A549 (cell line): ENCODE measurements around the gene NDUFC1. TPM values are rescaled to one million over a fixed set of nuclear protein-coding genes. Genes with fewer than 3 reads are reported as not detected.
A peak's percentile ranks its signal among the peaks of the same experiment; 100 is the strongest.

Experiments
- ATAC-seq, 2 experiments: fragments of 200-7000 bp in 1 of 2; fragments of >200 bp in 1 of 2; cut with Nextera tagmentation in 1 of 2; cut with Tn5 transposase in 1 of 2; 3 replicates each; pipeline versions ENCODE4 v1.8.0 to v1.9.1; 2018 to 2020; ENCODE audit warnings: mild to moderate bottlenecking in 1 of 2, moderate library complexity in 1 of 2
- CTCF ChIA-PET: fragments of 300-600 bp; sonication (Branson Sonifier 250); formaldehyde crosslinking; extraction: SDS; loops from one replicate; lab custom pipeline; 2021; ENCODE audit warnings: antibody characterized with exemption, inconsistent platforms; lab: Yijun Ruan, JAX
- POLR2A ChIA-PET: fragments of 350-600 bp; formaldehyde crosslinking; extraction: SDS; loops from one replicate; lab custom pipeline; 2021; ENCODE audit warnings: antibody characterized with exemption, inconsistent platforms; lab: Yijun Ruan, JAX
- DNase-seq, 2 experiments: peaks; one replicate each; pipeline versions ENCODE4 v3.0.0 to v3.0.0-alpha.2; 2011 to 2016; ENCODE audit warnings: low read depth in 1 of 2, low spot score in 1 of 2
- FAIRE-seq: peaks from 2 replicates; lab custom pipeline; 2011; peaks lifted over from hg19 to GRCh38; lab: Jason Lieb, UNC
- H3K27ac ChIP-seq, 2 experiments: fragments of >200 bp; sonication (Bioruptor Twin); formaldehyde crosslinking; 3 replicates each; pipeline ENCODE4 v1.5.1; 2016 to 2017
- H3K4me1 ChIP-seq: fragments of >200 bp; sonication (Bioruptor Twin); formaldehyde crosslinking; 3 replicates; pipeline ENCODE4 v1.6.1; 2016
- H3K4me2 ChIP-seq: fragments of >200 bp; sonication (Bioruptor Twin); formaldehyde crosslinking; 3 replicates; pipeline ENCODE4 v1.6.1; 2016
- H3K4me3 ChIP-seq: fragments of >200 bp; sonication (Bioruptor Twin); formaldehyde crosslinking; 3 replicates; pipeline ENCODE4 v1.5.1; 2016
- H3K9me3 ChIP-seq: fragments of >200 bp; sonication (Bioruptor Twin); formaldehyde crosslinking; 3 replicates; pipeline ENCODE4 v1.6.1; 2016
- BCL3 ChIP-seq: fragments of >200 bp; sonication (Bioruptor Twin); formaldehyde crosslinking; IDR thresholded peaks from 3 replicates; pipeline ENCODE4 v1.6.1; 2016
- BHLHE40 ChIP-seq: IDR thresholded peaks from 2 replicates; pipeline ENCODE4 v1.6.1; 2012; ENCODE audit warnings: low read depth, low read length, inconsistent platforms
- CHD4 ChIP-seq: fragments of 200-600 bp; sonication (generic); IDR thresholded peaks from 2 replicates; pipeline ENCODE4 v1.6.1; 2016; ENCODE audit warnings: antibody characterized with exemption, mild to moderate bottlenecking, borderline replicate concordance
- E2F6 ChIP-seq: IDR thresholded peaks from 2 replicates; pipeline ENCODE4 v1.6.1; 2012; ENCODE audit warnings: low read depth, borderline replicate concordance
- EP300 ChIP-seq, 2 experiments: fragments of >200 bp; sonication (Bioruptor Twin); formaldehyde crosslinking; IDR thresholded peaks; 2 replicates in 1 of 2; 3 replicates in 1 of 2; pipeline ENCODE4 v1.6.1; 2016 to 2017
- FOSL2 ChIP-seq, 2 experiments: fragments of 450-650 bp in 1 of 2; fragments of >200 bp in 1 of 2; sonication (Bioruptor Twin) in 1 of 2; formaldehyde crosslinking; IDR thresholded peaks; 2 replicates each; pipeline versions ENCODE4 v1.5.0 to v1.6.1; 2016 to 2020; ENCODE audit warnings: mild to moderate bottlenecking in 1 of 2, moderate library complexity in 1 of 2
- JUN ChIP-seq, 2 experiments: fragments of >200 bp; sonication (Bioruptor Twin); formaldehyde crosslinking; IDR thresholded peaks; 2 replicates in 1 of 2; 3 replicates in 1 of 2; pipeline ENCODE4 v1.6.1; 2016 to 2017
- KDM1A ChIP-seq: fragments of 200-600 bp; sonication (generic); IDR thresholded peaks from 2 replicates; pipeline ENCODE4 v1.6.1; 2016; ENCODE audit warnings: low read depth, mild to moderate bottlenecking
- MAFK ChIP-seq: fragments of 450-650 bp; IDR thresholded peaks from 2 replicates; pipeline ENCODE4 v1.6.1; 2014; ENCODE audit not compliant: partially characterized antibody
- MAX ChIP-seq: IDR thresholded peaks from 2 replicates; pipeline ENCODE4 v1.6.1; 2012
- MYC ChIP-seq: IDR thresholded peaks from 2 replicates; pipeline ENCODE4 v1.6.1; 2012; ENCODE audit warnings: mild to moderate bottlenecking, inconsistent platforms, low read length, improper control_type of control experiment, borderline replicate concordance
- PBX3 ChIP-seq: IDR thresholded peaks from 2 replicates; pipeline ENCODE4 v1.6.1; 2012
- PHF8 ChIP-seq: fragments of 200-600 bp; sonication (generic); IDR thresholded peaks from 2 replicates; pipeline ENCODE4 v1.6.1; 2016; ENCODE audit warnings: low read depth, mild to moderate bottlenecking, antibody characterized with exemption, moderate library complexity, borderline replicate concordance
- POLR2A ChIP-seq: IDR thresholded peaks from 2 replicates; pipeline ENCODE4 v1.6.1; 2012; ENCODE audit warnings: mild to moderate bottlenecking, low read length
- SMC3 ChIP-seq: fragments of >200 bp; sonication (Bioruptor Twin); formaldehyde crosslinking; IDR thresholded peaks from 3 replicates; pipeline ENCODE4 v1.6.1; 2018; ENCODE audit warnings: inconsistent platforms
- USF2 ChIP-seq: fragments of 450-650 bp; IDR thresholded peaks from 2 replicates; pipeline ENCODE4 v1.6.1; 2014; ENCODE audit warnings: antibody characterized with exemption
- ZNF302 ChIP-seq: fragments of 250-450 bp; sonication (Bioruptor Pico); IDR thresholded peaks from 2 replicates; pipeline ENCODE4 v1.9.0; 2021; ENCODE audit warnings: inconsistent platforms, mild to moderate bottlenecking, moderate library complexity
- WGBS: methylation state at CpG from one replicate; pipeline ENCODE4 v1.1.6; 2017; ENCODE audit errors: missing lambda C conversion rate; 5-methylcytosine and 5-hydroxymethylcytosine counted together
- polyA plus RNA-seq, 4 experiments: library from polyadenylated mRNA; depleted of rRNA in 3 of 4; stranded (reverse); fragments of >200 nt; fragmentation: RNase III in 1 of 4; extraction: RNeasy Plus Mini Kit Qiagen cat#74134 plus additional on column Dnase treatment in 1 of 4; gene quantifications; 2 replicates in 3 of 4; 3 replicates in 1 of 4; pipeline ENCODE4 v1.2.3, GENCODE V29; 2011 to 2017

NDUFC1 gene
- polyA plus RNA-seq, 2 of the 4 experiments (the other 2 are of a cell fraction) = 63.3 to 111 TPM

GRCh38 chr4:139304920-139305319 is 2.6 kb upstream of the NDUFC1 start:
- DNase-seq (no peak), FAIRE-seq (no peak), ATAC-seq (no peak)
- ChIA-PET POLR2A (no interaction called here), CTCF (interaction anchor here (0.6 to 1.5 kb wide), 2 partner anchors 9 to 211 kb away, joined by 3 to 4 read pairs; no protein-coding TSS in a partner anchor)
- peaks cover 8% of the 10 kb centered on the region; the same call in 2 of the 3 replicates for H3K4me1 ChIP-seq
- WGBS = 90% methylated on average over 2 of the region's 2 CpGs
- H3K27ac ChIP-seq = no peak overlapping the region
- H3K4me3 ChIP-seq = no peak overlapping the region
- TF ChIP-seq EP300 (IDR thresholded peaks at IDR 0.05) (no peak), KDM1A (0 out of 2 replicates have a peak, but pooled peaks have one; percentile 44)
- no peak overlapping the region for H3K4me2 ChIP-seq
- H3K9me3 ChIP-seq = no peaks in the 10 kb centered on the region; the same call in 2 of the 3 replicates

GRCh38 chr4:139301113-139301820 is 1.0 kb downstream of the NDUFC1 start, which contains the start of gene NAA15:
NAA15 (plus strand) TSS chr4:139301505; CDS start chr4:139301778, 273 bp downstream.
- Histone ChIP-seq H3K4me1 (peaks cover 18% of the 10 kb centered on the region; the same call in 2 of the 3 replicates), H3K27ac (peak within 1 kb of the TSS; percentile 85 to 95), H3K9me3 (no peaks in the 10 kb centered on the region; the same call in 2 of the 3 replicates), H3K4me2 (peak within 1 kb of the TSS; percentile 93), H3K4me3 (peak within 1 kb of the TSS; percentile 66)
- TF ChIP-seq KDM1A (no peak), USF2 (peak; percentile 62), BCL3 (peak; percentile 30; the same call in 1 of the 3 replicates), PHF8 (peak; percentile 20; the same call in 1 of the 2 replicates), MAFK (peak; percentile 52), POLR2A (peak; percentile 52), MAX (peak; percentile 97), MYC (peak; percentile 89), E2F6 (peak; percentile 67; the same call in 1 of the 2 replicates), CHD4 (no peak), JUN (IDR thresholded peaks at IDR 0.05) (peak in 1 of 2 experiments; percentile 52; a peak in 2 of 5 replicates)
- CTCF ChIA-PET = interaction anchor here (0.9 to 1.6 kb wide), 5 partner anchors 26 to 270 kb away, joined by 3 to 5 read pairs (median 3); no protein-coding TSS in a partner anchor
- ATAC-seq (peak; percentile 92 to 96), FAIRE-seq (no peak), DNase-seq (peak; percentile 84 to 97)
- POLR2A ChIA-PET = interaction anchor here (0.5 to 2.9 kb wide), 7 partner anchors 10 to 345 kb away, joined by 3 to 27 read pairs (median 3); partner anchors contain the start of gene ELF2
- 1% methylated on average over 36 of the region's 61 CpGs for WGBS

- TF ChIP-seq ZNF302 = no peak
- TF ChIP-seq FOSL2 (IDR thresholded peaks at IDR 0.05) = no peak; the same call in 1 of the 2 replicates
- peak; percentile 43; the same call in 1 of the 2 replicates for TF ChIP-seq FOSL2 (CRISPR knock-in tag; IDR thresholded peaks at IDR 0.05)
- no peak for TF ChIP-seq BHLHE40
- TF ChIP-seq SMC3 = no peak
- TF ChIP-seq PBX3 = no peak
- TF ChIP-seq, all 56 proteins: peak for 1
Measured at GRCh38 chr4:139300431-139301112, 1.7 kb downstream of the NDUFC1 start.

More at GRCh38 chr4:139300431-139301112, 1.7 kb downstream of the NDUFC1 start:
- H3K9me3 ChIP-seq = no peaks in the 10 kb centered on the region; the same call in 2 of the 3 replicates
- WGBS = 5% methylated on average over 16 of the region's 16 CpGs
- DNase-seq (peak; percentile 15 to 25), FAIRE-seq (no peak), ATAC-seq (peak; percentile 40 to 43; a peak in 5 of 6 replicates)
- peak overlapping the region; percentile 81 to 95 for H3K27ac ChIP-seq
- peaks cover 21% of the 10 kb centered on the region; the same call in 2 of the 3 replicates for H3K4me1 ChIP-seq
- ChIA-PET CTCF (interaction anchor here (0.9 to 1.9 kb wide), 6 partner anchors 26 to 270 kb away, joined by 3 to 6 read pairs (median 3); no protein-coding TSS in a partner anchor), POLR2A (interaction anchor here (0.9 to 2.9 kb wide), 4 partner anchors 11 to 152 kb away, joined by 3 to 27 read pairs (median 4); partner anchors contain the start of gene ELF2)
- H3K4me3 ChIP-seq = peak overlapping the region; percentile 66
- H3K4me2 ChIP-seq = peak overlapping the region; percentile 93
